CD4-positive, alpha-beta T cell treated with Interleukin-15 for 1 hour (primary cell): ENCODE results near the gene SYT13.

ENCODE experiments used
- DNase-seq: peaks from one replicate; pipeline ENCODE4 v3.0.0-alpha.2; 2020

SYT13 gene

DNA sequence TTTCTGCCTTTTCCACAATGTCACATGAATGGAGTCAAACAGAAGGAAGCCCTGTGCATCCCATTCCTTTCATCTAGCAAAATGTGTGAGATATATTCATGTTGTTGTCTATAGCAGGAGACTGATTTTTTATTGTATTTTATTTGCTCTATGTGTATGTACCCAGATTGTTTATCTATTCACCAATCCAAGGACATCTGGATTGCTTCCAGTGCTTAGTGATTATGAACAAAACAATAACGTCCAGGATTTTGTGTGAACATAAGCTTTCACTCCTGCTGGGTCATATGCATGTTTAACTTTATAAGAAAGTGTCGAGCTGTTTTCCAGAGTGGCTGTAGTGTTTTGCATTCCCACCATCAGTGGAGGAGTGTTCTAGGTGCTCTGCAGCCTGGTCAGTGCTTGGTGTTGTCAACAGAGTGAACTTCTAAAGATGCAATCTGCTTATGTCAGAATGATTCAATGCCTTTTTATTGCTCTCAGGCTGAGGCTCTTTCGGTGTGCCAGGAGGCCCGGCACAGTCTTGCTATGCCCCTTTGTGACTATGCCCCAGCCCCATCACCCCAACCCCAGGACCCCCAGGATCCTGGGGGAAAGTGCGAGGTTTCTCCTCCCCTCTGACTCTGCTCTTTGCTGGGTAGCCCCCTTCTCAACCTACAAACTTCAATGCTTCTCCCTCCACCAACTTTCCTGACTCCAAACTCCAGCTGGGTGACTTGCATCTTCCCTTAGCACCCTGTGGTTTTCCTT lies 19.9 kb upstream of the SYT13 start:
- DNase-seq: no peak

GRCh38 chr11:45304992-45305335 lies 18.8 kb upstream of the SYT13 start:
- DNase-seq: no peak

GRCh38 chr11:45304111-45304991 lies 18.2 kb upstream of the SYT13 start:
- no peak for DNase-seq

GRCh38 chr11:45303316-45303715 lies 17.2 kb upstream of the SYT13 start:
- DNase-seq: no peak

GRCh38 chr11:45301537-45302246 lies 15.6 kb upstream of the SYT13 start:
- DNase-seq: no peak

DNA sequence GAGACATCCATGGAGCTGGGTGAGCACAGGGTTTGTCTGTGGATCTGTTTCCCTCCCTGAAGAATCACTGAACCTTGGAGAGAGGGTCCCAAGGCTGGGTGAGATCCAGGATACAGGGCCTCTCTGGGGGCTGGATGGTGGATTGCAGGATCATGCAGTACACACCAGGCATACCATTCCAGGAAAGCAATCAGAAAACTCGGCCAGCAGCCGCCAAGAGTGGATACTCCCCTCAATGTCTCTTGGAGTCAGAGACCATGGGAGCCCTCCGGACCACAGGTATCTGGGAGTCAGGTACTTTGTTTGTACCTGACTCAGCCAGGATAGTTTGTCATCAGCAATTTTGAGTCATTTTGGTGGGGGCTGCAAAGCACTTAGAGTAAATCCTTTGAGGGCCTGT lies 14.6 kb upstream of the SYT13 start:
- no peak for DNase-seq

DNA sequence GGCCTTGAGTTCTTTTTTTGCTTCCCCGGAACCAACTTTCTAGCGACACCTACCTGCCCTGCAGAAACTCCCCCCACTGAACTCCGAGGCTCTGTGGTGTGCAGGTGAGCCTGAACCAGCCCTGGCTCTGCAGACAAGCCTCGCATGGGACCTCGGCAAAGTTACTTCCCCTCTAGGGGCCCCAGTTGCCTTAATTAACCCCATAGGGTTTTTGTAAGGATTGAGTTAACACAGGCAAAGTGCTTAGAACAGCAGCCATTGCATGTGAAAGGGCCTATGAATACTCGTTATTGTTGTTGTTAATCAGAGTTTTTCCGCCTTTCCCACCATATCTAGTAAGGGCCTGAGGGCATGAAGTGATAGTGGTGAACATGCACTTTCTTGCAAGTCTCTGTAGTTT lies 12.6 kb upstream of the SYT13 start:
- DNase-seq: no peak

GRCh38 chr11:45296075-45296474 lies 9.9 kb upstream of the SYT13 start:
- no peak for DNase-seq

- DNase-seq: no peak
Measured at GRCh38 chr11:45294499-45294898, 8.4 kb upstream of the SYT13 start.

- peak; percentile 55 for DNase-seq
Measured at GRCh38 chr11:45293566-45294192, 7.5 kb upstream of the SYT13 start.

DNA sequence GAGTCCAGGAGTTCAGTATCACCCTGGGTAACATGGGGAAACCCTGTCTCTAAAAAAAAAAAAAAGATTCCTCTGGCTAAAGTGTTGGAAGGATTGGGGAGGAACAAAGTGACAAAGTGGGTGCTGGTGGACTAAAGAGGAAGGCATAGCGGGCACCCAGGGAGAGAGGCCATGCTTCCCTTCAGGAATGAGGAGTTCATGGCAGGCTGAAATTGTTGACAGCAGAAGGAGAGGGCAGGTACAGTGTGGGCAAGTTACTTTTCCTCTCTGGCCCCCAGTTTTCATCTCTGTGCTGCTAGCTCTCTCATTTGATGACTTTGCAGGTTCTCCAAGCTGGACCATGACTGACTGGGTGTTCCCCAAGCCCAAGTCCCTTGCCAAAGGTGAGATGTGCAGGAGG lies 4.4 kb upstream of the SYT13 start:
- no peak for DNase-seq

- no peak for DNase-seq
Measured at GRCh38 chr11:45289369-45289768, 3.2 kb upstream of the SYT13 start.

- DNase-seq: no peak
Measured at GRCh38 chr11:45288339-45288738, 2.2 kb upstream of the SYT13 start.

GRCh38 chr11:45287316-45287903 lies 1.3 kb upstream of the SYT13 start:
- no peak for DNase-seq

DNA sequence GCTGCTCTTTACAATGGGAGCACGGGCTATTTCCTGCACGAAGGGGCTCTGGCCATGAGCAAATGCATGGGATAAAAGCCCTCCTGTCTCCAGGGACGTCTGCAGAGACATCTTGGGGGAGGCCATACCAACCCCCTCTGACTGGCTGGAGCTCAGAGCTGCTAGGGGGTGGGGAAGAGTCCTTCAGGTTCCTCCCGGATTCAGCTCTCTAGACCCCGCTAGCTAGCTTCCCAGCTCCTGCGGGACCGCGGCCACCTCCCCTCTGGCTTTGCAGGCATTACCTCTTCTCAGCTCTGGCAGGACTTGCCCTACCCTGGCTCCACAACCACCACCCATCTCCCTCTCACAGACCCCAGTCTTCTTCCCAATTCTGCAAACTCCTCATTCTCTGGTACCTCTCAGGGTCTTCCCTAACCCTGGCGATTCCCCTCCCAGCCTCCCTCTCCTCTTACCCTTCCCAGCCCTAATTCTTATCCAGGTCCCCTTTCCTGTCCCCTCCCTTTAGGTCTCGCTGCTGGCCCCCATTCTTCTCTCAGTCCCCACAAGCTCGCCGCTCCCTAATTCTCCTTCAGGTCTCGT lies 802 bp downstream of the SYT13 start:
- no peak for DNase-seq

GRCh38 chr11:45282081-45282480 lies 4.1 kb downstream of the SYT13 start:
- DNase-seq: no peak

DNA sequence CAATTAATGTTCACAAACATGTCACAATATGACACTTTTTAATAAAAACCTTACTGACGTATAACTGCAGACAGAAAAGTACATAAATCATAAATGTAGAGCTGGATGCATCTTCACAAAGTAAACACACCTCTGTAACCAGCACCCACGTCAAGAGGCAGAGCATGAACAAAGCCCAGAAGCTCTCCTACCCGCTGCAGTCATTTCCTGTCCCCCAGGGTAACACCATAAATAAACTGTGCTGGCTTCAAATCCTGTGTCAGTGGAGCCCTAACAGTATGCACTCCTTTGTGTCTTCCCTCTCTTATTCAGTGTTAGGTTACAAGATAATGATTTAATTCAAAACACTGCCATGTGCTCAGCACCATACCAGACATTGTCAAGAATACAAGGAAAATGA lies 5.7 kb downstream of the SYT13 start:
- no peak for DNase-seq

- no peak for DNase-seq
Measured at GRCh38 chr11:45279645-45280044, 6.5 kb downstream of the SYT13 start.

DNA sequence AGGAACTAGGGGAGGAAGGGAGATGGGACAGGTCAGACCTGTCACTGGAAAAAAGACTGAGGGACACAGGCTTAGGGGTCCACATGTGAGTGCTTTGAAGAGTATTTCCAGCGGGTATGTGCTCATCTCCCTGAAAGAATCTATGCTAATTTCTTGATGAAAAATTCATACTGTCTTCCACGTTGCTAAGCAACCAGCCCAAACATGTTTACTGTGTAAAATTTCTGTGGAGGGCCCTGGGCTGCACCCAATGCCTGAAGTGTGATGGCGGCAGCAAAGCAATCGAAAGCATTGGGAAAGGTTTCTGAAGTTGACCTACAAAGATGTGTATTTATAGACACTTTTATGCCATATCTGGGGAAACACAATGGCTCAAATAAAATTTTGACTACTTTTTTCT lies 7.4 kb downstream of the SYT13 start:
- no peak for DNase-seq

- DNase-seq: no peak
Measured at GRCh38 chr11:45275828-45276227, 10.3 kb downstream of the SYT13 start.

- DNase-seq: no peak
Measured at GRCh38 chr11:45274206-45274605, 11.9 kb downstream of the SYT13 start.

GRCh38 chr11:45273509-45273908 lies 12.6 kb downstream of the SYT13 start:
- no peak for DNase-seq

DNA sequence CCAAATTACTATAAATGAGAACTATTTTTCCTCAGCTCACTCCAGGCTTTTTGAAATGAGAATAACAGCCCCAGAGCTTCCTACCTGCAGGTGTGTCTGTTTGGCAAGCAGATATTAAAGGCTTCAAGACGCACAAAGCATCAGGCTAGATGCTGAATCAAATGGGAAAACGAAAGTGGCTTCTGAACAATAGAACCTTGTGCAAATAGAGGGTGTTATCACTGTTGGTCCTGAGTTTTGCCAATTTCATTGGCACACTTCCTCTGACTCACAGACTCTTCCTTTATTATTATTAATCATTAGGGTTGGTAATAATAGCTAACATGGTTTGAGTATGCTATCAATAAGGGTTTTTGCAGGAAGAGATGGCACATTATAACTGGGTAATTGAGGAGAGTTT lies 13.4 kb downstream of the SYT13 start:
- DNase-seq: no peak
